GM12875 (cell line): ENCODE results near the gene HBEGF.

Experiments
- H3K4me3 ChIP-seq: one replicate; pipeline ENCODE4 v1.5.1; 2011; ENCODE audit warnings: low read depth, low read length, control low read depth
- TF ChIP-seq, protein P1 (sequence below): IDR thresholded peaks from 2 replicates; pipeline ENCODE4 v1.5.1; 2011; ENCODE audit warnings: low read depth, mild to moderate bottlenecking, control low read depth, inconsistent platforms, low read length, moderate library complexity, borderline replicate concordance; ENCODE audit not compliant: insufficient read depth

Gene HBEGF

DNA sequence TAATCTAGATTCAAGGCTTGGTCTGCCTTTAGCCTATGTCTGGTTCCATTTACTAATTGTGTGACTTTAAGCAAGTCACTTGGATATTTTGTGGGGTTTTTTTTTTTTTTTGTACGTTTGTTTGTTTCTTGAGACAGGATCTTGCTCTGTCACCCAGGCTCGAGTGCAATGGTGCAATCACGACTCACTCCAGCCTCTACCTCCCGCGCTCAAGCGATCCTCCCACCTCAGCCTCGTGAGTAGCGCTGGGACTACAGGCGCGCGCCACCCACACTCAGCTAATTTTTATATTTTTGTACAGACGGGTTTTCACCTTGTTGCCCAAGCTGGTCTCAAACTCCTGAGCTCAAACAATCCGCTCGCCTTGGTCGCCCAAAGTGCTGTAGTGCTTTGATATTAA lies 42.4 kb downstream of the HBEGF start:
- H3K4me3 ChIP-seq, result no peak overlapping the region
- TF ChIP-seq, protein P1, sequence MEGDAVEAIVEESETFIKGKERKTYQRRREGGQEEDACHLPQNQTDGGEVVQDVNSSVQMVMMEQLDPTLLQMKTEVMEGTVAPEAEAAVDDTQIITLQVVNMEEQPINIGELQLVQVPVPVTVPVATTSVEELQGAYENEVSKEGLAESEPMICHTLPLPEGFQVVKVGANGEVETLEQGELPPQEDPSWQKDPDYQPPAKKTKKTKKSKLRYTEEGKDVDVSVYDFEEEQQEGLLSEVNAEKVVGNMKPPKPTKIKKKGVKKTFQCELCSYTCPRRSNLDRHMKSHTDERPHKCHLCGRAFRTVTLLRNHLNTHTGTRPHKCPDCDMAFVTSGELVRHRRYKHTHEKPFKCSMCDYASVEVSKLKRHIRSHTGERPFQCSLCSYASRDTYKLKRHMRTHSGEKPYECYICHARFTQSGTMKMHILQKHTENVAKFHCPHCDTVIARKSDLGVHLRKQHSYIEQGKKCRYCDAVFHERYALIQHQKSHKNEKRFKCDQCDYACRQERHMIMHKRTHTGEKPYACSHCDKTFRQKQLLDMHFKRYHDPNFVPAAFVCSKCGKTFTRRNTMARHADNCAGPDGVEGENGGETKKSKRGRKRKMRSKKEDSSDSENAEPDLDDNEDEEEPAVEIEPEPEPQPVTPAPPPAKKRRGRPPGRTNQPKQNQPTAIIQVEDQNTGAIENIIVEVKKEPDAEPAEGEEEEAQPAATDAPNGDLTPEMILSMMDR, result no peak

DNA sequence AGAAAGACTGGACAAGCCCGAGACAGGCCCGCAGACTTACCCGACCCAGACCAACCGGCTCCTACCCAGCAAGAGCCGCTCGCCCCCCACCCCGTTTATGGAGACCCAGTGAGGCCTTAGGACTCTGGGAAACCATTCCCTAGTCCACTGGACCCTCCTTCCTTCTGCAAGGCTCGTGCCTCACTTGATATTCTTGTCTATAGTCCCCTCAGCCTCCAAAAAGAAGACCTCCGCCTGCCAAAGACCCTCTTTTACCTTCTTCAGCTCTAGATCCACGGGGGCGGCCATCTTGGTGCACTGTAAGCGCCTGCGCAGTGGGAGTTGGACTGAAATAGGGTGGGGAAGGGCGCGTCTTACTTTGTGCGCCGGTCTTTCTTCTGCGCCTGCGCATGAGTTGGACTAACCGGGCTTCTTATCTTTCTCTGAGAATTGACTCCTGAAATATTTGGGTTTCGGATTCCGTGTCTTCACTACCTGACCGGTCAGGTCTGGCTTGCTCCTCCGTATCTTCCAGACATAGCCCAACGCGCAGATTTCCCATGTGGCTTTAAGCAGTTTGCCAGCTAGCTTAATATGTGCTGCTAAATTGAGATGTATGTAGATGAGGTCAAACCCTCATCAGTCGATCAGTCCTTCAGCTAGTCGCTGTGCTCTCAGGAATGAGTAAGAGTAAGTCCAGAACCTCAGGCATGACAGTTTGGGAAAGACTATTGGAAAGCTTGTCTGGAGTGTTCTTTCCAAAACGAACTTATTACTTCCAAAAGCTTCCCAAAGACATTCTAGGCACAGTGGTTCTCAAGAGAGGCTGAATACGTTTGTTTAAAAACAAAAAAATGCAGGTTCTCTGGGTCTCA lies 43.4 kb downstream of the HBEGF start, which contains the start of gene PFDN1:
PFDN1 (minus strand) TSS at position 316 of the 854 bp plus-strand sequence; CDS start at position 288, 28 bp downstream.
- TF ChIP-seq, protein P1, result no peak
- peak within 1 kb of the TSS; percentile 71 for H3K4me3 ChIP-seq

DNA sequence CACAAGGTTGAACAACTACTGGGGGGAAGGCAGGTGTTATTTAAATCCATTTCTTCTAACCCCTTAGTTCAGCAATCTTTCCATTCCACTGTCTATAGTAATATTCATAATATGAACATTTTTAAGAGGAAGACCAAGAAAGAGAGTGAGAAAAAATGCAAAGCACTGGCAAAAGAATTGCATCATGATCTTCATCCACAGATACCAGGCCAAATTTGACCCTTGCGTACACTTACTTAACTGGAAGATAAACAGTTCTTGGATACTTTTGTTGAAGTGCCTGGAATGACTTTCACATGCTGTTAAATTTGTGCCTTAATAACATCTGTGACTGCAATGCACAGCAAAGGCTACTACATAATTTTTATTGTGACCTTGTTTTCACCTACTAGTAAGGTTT lies 45.3 kb downstream of the HBEGF start:
- TF ChIP-seq, protein P1, result no peak
- H3K4me3 ChIP-seq, result no peak overlapping the region

DNA sequence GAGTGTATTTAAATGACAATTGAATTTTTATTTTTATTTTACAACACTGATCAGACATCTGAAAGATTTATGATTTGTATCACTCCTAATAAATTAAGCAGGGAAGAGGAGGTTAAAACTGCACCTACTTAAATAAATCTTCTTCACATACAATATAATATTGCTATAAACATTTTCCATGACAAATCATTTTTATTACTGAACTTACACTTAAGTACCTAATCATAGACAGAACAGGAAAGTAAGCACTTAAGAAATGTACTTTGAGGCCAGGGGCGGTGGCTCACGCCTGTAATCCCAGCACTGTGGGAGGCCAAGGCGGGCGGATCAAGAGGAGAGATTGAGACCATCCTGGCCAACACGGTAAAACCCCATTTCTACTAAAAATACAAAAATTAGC lies 47.3 kb downstream of the HBEGF start:
- TF ChIP-seq, protein P1, result no peak
- H3K4me3 ChIP-seq, result no peak overlapping the region

DNA sequence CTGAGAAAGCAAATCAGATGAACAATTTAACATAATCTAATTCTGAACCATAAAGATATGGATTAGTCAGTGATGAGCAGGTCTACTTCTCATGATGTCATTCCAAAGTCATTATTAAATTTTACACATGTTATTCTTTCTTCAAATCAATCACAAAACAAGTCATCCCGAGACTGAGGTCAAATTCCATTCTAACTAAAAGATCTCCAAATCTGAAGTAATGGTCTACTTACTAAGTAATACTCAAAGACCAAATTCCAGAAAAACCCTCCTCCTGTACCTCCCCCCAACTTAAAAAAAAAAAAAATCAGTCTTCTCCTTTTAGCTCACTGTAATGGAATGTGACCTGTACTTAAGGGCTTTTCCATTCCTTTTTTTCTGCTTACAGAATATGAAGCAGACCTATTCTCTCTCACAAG lies 48.2 kb downstream of the HBEGF start:
- no peak overlapping the region for H3K4me3 ChIP-seq
- TF ChIP-seq, protein P1, result no peak

- TF ChIP-seq, protein P1, result no peak
- no peak overlapping the region for H3K4me3 ChIP-seq
These were observed 49.1 kb downstream of the HBEGF start for GRCh38 chr5:140297283-140297682.

GRCh38 chr5:140296289-140296688 lies 50.1 kb downstream of the HBEGF start:
- no peak overlapping the region for H3K4me3 ChIP-seq
- TF ChIP-seq, protein P1, result no peak
